GM23338 (cell line): Measurements from ENCODE around the gene RMND1. TPM values are rescaled to one million over a fixed set of nuclear protein-coding genes. Genes with fewer than 3 reads are reported as not detected.
"Not testable (repeated sequence)": the region's sequence is repeated elsewhere in the genome, so short reads cannot be mapped to it uniquely, and the experiment has no call there.

Experiments
- ATAC-seq: fragments of 200-7000 bp; cut with Tn5 transposase; 3 replicates; pipeline ENCODE4 v1.9.1; 2020
- DNase-seq: peaks from one replicate; pipeline ENCODE4 v3.0.0-alpha.2; 2015; ENCODE audit warnings: low spot score
- H2AFZ ChIP-seq: fragments of 200-600 bp; sonication (generic); 2 replicates; pipeline ENCODE4 v1.8.0; 2016; ENCODE audit warnings: antibody characterized with exemption, mild to moderate bottlenecking, moderate library complexity
- H3F3A ChIP-seq: fragments of 200-600 bp; sonication (generic); replicated peaks from 2 replicates; pipeline ENCODE4 v1.8.0; 2017; ENCODE audit warnings: antibody characterized with exemption, mixed run types, low read depth
- H3K27ac ChIP-seq: fragments of 200-600 bp; sonication (generic); 2 replicates; pipeline ENCODE4 v1.6.1; 2016; ENCODE audit warnings: low read depth
- H3K27me3 ChIP-seq: fragments of 200-600 bp; sonication (generic); 2 replicates; pipeline ENCODE4 v1.8.0; 2016; ENCODE audit warnings: mild to moderate bottlenecking, mixed run types, moderate library complexity; ENCODE audit not compliant: insufficient read depth
- H3K36me3 ChIP-seq: fragments of 200-600 bp; sonication (generic); 2 replicates; pipeline ENCODE4 v1.8.0; 2016; ENCODE audit warnings: mild to moderate bottlenecking; ENCODE audit not compliant: insufficient read depth
- H3K4me1 ChIP-seq: fragments of 200-600 bp; sonication (generic); 2 replicates; pipeline ENCODE4 v1.8.0; 2016; ENCODE audit warnings: mild to moderate bottlenecking, moderate library complexity; ENCODE audit not compliant: insufficient read depth
- H3K4me2 ChIP-seq: fragments of 200-600 bp; sonication (generic); 2 replicates; pipeline ENCODE4 v1.7.1; 2017; ENCODE audit warnings: mixed run types
- H3K4me3 ChIP-seq: fragments of 200-600 bp; sonication (generic); 2 replicates; pipeline ENCODE4 v1.6.1; 2016; ENCODE audit warnings: mixed run types
- H3K79me2 ChIP-seq: fragments of 200-600 bp; sonication (generic); replicated peaks from 2 replicates; pipeline ENCODE4 v1.8.0; 2017; ENCODE audit warnings: mild to moderate bottlenecking; ENCODE audit not compliant: insufficient read depth
- H3K9me2 ChIP-seq: fragments of 200-600 bp; sonication (generic); 2 replicates; pipeline ENCODE4 v1.8.0; 2017; ENCODE audit not compliant: insufficient read depth
- H4K20me1 ChIP-seq: fragments of 200-600 bp; sonication (generic); replicated peaks from 2 replicates; pipeline ENCODE4 v1.8.0; 2017; ENCODE audit warnings: mild to moderate bottlenecking; ENCODE audit not compliant: insufficient read depth
- H3K27ac Mint-ChIP-seq: 2 replicates; pipeline ENCODE4 v1.8.0; 2020; ENCODE audit warnings: inconsistent platforms, mild to moderate bottlenecking, moderate library complexity, mixed read lengths
- H3K27me3 Mint-ChIP-seq: 3 replicates; pipeline ENCODE4 v1.8.0; 2022; ENCODE audit warnings: low read depth, mild to moderate bottlenecking, moderate library complexity, mixed read lengths, inconsistent platforms; ENCODE audit not compliant: insufficient read depth, poor library complexity
- H3K36me3 Mint-ChIP-seq: 3 replicates; pipeline ENCODE4 v1.8.0; 2021; ENCODE audit warnings: low read depth, mild to moderate bottlenecking, inconsistent platforms, moderate library complexity, mixed read lengths
- H3K4me1 Mint-ChIP-seq: 3 replicates; pipeline ENCODE4 v1.8.0; 2020; ENCODE audit warnings: mild to moderate bottlenecking, inconsistent platforms, mixed read lengths
- H3K4me3 Mint-ChIP-seq: 3 replicates; pipeline ENCODE4 v1.8.0; 2021; ENCODE audit warnings: moderate library complexity, mild to moderate bottlenecking, inconsistent platforms, mixed read lengths
- H3K9me3 Mint-ChIP-seq: 3 replicates; pipeline ENCODE4 v1.8.0; 2020; ENCODE audit warnings: moderate library complexity, mild to moderate bottlenecking, inconsistent platforms, mixed read lengths
- EZH2phosphoT487 ChIP-seq: fragments of 200-600 bp; sonication (generic); IDR thresholded peaks from one replicate; pipeline ENCODE4 v1.8.1; 2018; ENCODE audit warnings: antibody characterized with exemption; ENCODE audit not compliant: unreplicated experiment
- POLR2AphosphoS5 ChIP-seq: IDR thresholded peaks from 2 replicates; pipeline ENCODE4 v1.6.1; 2016; ENCODE audit warnings: antibody characterized with exemption, low read depth
- ZNF114 ChIP-seq: fragments of 250-450 bp; sonication (Bioruptor Pico); IDR thresholded peaks from 2 replicates; pipeline ENCODE4 v1.5.0; 2020; ENCODE audit warnings: mild to moderate bottlenecking, moderate library complexity
- ZNF331 ChIP-seq: fragments of 250-450 bp; sonication (Bioruptor Pico); IDR thresholded peaks from 2 replicates; pipeline ENCODE4 v1.5.0; 2020; ENCODE audit warnings: low read depth, mild to moderate bottlenecking, moderate library complexity
- polyA plus RNA-seq: library from polyadenylated mRNA; unstranded; fragments of >200 nt; fragmentation: Nextera tagmentation; extraction: Ambion mirVana; gene quantifications from 2 replicates; pipeline ENCODE4 v1.2.1, GENCODE V29; 2016
- total RNA-seq: library from RNA; depleted of rRNA; stranded (reverse); fragments of >200 nt; shearing (Covaris generic); gene quantifications from 2 replicates; pipeline ENCODE4 v1.2.3, GENCODE V29; 2014
- TF ChIP-seq, protein P1 (sequence below): fragments of 250-450 bp; sonication (Bioruptor Pico); IDR thresholded peaks from 2 replicates; pipeline ENCODE4 v1.5.0; 2020; ENCODE audit warnings: mild to moderate bottlenecking, moderate library complexity
- TF ChIP-seq, protein P2 (sequence below): IDR thresholded peaks from one replicate; pipeline ENCODE4 v1.6.1; 2018; ENCODE audit warnings: antibody characterized with exemption; ENCODE audit not compliant: unreplicated experiment
- TF ChIP-seq, protein P3 (sequence below), 2 experiments: fragments of 200-600 bp in 1 of 2; sonication (generic) in 1 of 2; conservative IDR thresholded peaks; 2 replicates each; pipeline versions ENCODE4 v1.5.1 to v1.6.1; 2016 to 2017; ENCODE audit warnings: antibody characterized with exemption in 2 of 2, low read depth in 2 of 2, mild to moderate bottlenecking in 2 of 2, moderate library complexity in 1 of 2

Gene RMND1
- total and polyA plus RNA-seq, 2 experiments from 2014 or later: 27.5 to 34.4 TPM

DNA sequence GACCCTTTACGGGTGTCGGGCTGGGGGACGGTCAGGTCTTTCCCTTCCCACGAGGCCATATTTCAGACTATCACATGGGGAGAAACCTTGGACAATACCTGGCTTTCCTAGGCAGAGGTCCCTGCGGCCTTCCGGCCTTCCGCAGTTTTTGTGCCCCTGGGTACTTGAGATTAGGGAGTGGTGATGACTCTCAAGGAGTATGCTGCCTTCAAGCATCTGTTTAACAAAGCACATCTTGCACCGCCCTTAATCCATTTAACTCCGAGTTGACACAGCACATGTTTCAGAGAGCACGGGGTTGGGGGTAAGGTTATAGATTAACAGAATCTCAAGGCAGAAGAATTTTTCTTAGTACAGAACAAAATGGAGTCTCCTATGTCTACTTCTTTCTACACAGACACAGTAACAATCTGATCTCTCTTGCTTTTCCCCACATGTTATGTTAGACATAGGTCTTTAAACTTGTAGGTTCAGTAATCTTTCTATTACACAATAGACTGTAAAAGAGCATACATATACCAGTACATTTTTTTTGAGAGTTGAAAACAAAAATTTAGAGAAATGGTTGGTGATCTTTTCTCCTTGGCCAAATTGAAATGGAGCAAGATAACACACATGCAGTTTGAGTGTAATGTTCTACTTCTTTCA is 3.9 kb upstream of the RMND1 start:
- not testable (repeated sequence) for H3K9me2 ChIP-seq, DNase-seq, ATAC-seq, H3F3A ChIP-seq, H3K4me3 ChIP-seq, H3K4me2 ChIP-seq, H3K27me3 Mint-ChIP-seq, H2AFZ ChIP-seq, H3K4me3 Mint-ChIP-seq, H3K27ac Mint-ChIP-seq, H4K20me1 ChIP-seq, H3K9me3 Mint-ChIP-seq, H3K27me3 ChIP-seq
- Histone ChIP-seq H3K4me1 (peaks cover 21% of the 10 kb centered on the region), H3K79me2 (peaks cover 60% of the 10 kb centered on the region), H3K27ac (peak overlapping the region; percentile 56; the same call in 1 of the 2 replicates), H3K36me3 (peaks cover 10% of the 10 kb centered on the region; the same call in 1 of the 2 replicates)
- H3K36me3 Mint-ChIP-seq: peaks cover 47% of the 10 kb centered on the region
- peaks cover 15% of the 10 kb centered on the region for H3K4me1 Mint-ChIP-seq

DNA sequence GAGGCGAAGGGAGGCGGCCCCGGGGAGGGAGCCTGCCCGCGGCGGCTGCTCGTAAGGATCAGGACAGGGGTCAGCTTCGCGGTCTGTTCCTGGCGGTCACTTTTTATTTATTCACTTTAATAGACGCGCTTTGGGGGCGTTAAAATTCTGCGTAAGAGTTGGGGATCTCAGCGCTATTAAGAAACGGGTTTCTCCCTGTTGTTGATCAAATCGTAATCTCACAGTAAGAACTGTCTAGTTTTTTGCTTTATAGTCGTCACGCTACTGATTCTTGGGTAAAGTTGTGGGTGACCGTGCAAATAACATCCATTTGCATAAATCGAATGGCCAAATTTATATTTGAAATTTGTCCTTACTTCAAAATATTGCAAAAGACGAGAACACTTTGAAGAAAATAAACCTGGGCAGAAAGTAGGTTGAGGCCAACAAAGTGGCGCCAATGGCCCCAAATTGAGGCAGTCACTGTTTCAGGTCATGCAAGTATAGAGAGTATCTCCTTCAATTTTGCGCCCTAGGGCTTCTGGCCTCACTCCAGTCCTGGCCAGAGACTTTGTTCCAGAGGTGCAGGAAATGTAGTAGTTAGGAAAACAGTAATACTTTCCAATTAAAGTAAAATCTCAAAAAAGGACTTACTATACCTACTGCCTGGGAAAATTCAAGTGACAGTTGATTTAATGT is 963 bp upstream of the RMND1 start:
- Mint-ChIP-seq H3K27ac (peak overlapping the region; percentile 97), H3K9me3 (peaks cover 6% of the 10 kb centered on the region; the same call in 2 of the 3 replicates), H3K27me3 (peaks cover 12% of the 10 kb centered on the region), H3K4me3 (peak overlapping the region; percentile 98), H3K36me3 (peaks cover 31% of the 10 kb centered on the region), H3K4me1 (peaks cover 17% of the 10 kb centered on the region)
- no peaks in the 10 kb centered on the region for H3F3A ChIP-seq
- H3K9me2 ChIP-seq: no peaks in the 10 kb centered on the region
- peak overlapping the region; percentile 82 for H3K4me2 ChIP-seq
- peak overlapping the region; percentile 60; the same call in 1 of the 2 replicates for H2AFZ ChIP-seq
- peak; percentile 43 for ATAC-seq
- peak overlapping the region; percentile 84 for H3K4me3 ChIP-seq
- H3K4me1 ChIP-seq: peaks cover 21% of the 10 kb centered on the region
- H3K36me3 ChIP-seq: no peaks in the 10 kb centered on the region; the same call in 1 of the 2 replicates
- H3K79me2 ChIP-seq: peaks cover 74% of the 10 kb centered on the region
- no peaks in the 10 kb centered on the region for H4K20me1 ChIP-seq
- H3K27me3 ChIP-seq: no peaks in the 10 kb centered on the region
- peak overlapping the region; percentile 80 for H3K27ac ChIP-seq
- DNase-seq: no peak
- TF ChIP-seq, protein P1, sequence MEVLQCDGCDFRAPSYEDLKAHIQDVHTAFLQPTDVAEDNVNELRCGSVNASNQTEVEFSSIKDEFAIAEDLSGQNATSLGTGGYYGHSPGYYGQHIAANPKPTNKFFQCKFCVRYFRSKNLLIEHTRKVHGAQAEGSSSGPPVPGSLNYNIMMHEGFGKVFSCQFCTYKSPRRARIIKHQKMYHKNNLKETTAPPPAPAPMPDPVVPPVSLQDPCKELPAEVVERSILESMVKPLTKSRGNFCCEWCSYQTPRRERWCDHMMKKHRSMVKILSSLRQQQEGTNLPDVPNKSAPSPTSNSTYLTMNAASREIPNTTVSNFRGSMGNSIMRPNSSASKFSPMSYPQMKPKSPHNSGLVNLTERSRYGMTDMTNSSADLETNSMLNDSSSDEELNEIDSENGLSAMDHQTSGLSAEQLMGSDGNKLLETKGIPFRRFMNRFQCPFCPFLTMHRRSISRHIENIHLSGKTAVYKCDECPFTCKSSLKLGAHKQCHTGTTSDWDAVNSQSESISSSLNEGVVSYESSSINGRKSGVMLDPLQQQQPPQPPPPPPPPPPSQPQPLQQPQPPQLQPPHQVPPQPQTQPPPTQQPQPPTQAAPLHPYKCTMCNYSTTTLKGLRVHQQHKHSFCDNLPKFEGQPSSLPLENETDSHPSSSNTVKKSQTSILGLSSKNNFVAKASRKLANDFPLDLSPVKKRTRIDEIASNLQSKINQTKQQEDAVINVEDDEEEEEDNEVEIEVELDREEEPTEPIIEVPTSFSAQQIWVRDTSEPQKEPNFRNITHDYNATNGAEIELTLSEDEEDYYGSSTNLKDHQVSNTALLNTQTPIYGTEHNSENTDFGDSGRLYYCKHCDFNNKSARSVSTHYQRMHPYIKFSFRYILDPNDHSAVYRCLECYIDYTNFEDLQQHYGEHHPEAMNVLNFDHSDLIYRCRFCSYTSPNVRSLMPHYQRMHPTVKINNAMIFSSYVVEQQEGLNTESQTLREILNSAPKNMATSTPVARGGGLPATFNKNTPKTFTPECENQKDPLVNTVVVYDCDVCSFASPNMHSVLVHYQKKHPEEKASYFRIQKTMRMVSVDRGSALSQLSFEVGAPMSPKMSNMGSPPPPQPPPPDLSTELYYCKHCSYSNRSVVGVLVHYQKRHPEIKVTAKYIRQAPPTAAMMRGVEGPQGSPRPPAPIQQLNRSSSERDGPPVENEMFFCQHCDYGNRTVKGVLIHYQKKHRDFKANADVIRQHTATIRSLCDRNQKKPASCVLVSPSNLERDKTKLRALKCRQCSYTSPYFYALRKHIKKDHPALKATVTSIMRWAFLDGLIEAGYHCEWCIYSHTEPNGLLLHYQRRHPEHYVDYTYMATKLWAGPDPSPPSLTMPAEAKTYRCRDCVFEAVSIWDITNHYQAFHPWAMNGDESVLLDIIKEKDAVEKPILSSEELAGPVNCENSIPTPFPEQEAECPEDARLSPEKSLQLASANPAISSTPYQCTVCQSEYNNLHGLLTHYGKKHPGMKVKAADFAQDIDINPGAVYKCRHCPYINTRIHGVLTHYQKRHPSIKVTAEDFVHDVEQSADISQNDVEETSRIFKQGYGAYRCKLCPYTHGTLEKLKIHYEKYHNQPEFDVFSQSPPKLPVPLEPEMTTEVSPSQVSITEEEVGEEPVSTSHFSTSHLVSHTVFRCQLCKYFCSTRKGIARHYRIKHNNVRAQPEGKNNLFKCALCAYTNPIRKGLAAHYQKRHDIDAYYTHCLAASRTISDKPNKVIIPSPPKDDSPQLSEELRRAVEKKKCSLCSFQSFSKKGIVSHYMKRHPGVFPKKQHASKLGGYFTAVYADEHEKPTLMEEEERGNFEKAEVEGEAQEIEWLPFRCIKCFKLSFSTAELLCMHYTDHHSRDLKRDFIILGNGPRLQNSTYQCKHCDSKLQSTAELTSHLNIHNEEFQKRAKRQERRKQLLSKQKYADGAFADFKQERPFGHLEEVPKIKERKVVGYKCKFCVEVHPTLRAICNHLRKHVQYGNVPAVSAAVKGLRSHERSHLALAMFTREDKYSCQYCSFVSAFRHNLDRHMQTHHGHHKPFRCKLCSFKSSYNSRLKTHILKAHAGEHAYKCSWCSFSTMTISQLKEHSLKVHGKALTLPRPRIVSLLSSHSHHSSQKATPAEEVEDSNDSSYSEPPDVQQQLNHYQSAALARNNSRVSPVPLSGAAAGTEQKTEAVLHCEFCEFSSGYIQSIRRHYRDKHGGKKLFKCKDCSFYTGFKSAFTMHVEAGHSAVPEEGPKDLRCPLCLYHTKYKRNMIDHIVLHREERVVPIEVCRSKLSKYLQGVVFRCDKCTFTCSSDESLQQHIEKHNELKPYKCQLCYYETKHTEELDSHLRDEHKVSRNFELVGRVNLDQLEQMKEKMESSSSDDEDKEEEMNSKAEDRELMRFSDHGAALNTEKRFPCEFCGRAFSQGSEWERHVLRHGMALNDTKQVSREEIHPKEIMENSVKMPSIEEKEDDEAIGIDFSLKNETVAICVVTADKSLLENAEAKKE (CRISPR knock-in tag): no peak
- TF ChIP-seq POLR2AphosphoS5 (no peak), ZNF114 (CRISPR knock-in tag) (no peak), EZH2phosphoT487 (no peak), ZNF331 (CRISPR knock-in tag) (no peak)
- TF ChIP-seq, protein P2, sequence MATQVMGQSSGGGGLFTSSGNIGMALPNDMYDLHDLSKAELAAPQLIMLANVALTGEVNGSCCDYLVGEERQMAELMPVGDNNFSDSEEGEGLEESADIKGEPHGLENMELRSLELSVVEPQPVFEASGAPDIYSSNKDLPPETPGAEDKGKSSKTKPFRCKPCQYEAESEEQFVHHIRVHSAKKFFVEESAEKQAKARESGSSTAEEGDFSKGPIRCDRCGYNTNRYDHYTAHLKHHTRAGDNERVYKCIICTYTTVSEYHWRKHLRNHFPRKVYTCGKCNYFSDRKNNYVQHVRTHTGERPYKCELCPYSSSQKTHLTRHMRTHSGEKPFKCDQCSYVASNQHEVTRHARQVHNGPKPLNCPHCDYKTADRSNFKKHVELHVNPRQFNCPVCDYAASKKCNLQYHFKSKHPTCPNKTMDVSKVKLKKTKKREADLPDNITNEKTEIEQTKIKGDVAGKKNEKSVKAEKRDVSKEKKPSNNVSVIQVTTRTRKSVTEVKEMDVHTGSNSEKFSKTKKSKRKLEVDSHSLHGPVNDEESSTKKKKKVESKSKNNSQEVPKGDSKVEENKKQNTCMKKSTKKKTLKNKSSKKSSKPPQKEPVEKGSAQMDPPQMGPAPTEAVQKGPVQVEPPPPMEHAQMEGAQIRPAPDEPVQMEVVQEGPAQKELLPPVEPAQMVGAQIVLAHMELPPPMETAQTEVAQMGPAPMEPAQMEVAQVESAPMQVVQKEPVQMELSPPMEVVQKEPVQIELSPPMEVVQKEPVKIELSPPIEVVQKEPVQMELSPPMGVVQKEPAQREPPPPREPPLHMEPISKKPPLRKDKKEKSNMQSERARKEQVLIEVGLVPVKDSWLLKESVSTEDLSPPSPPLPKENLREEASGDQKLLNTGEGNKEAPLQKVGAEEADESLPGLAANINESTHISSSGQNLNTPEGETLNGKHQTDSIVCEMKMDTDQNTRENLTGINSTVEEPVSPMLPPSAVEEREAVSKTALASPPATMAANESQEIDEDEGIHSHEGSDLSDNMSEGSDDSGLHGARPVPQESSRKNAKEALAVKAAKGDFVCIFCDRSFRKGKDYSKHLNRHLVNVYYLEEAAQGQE: no peak
- TF ChIP-seq, protein P3, sequence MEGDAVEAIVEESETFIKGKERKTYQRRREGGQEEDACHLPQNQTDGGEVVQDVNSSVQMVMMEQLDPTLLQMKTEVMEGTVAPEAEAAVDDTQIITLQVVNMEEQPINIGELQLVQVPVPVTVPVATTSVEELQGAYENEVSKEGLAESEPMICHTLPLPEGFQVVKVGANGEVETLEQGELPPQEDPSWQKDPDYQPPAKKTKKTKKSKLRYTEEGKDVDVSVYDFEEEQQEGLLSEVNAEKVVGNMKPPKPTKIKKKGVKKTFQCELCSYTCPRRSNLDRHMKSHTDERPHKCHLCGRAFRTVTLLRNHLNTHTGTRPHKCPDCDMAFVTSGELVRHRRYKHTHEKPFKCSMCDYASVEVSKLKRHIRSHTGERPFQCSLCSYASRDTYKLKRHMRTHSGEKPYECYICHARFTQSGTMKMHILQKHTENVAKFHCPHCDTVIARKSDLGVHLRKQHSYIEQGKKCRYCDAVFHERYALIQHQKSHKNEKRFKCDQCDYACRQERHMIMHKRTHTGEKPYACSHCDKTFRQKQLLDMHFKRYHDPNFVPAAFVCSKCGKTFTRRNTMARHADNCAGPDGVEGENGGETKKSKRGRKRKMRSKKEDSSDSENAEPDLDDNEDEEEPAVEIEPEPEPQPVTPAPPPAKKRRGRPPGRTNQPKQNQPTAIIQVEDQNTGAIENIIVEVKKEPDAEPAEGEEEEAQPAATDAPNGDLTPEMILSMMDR (conservative IDR thresholded peaks at IDR 0.05; ENCODE audit: low read depth in 2 of 2): no peak
